OCI-LY1 (cell line): ENCODE measurements around the gene CCT3.
"Not testable (repeated sequence)": the region's sequence is repeated elsewhere in the genome, so short reads cannot be mapped to it uniquely, and the experiment has no call there.

Experiments used
- H2AFZ ChIP-seq: fragments of 200-600 bp; sonication (generic), shearing (Covaris generic); 2 replicates; pipeline ENCODE4 v1.6.0; 2014; ENCODE audit warnings: antibody characterized with exemption, mild to moderate bottlenecking, low read length
- H3F3A ChIP-seq: fragments of 200-600 bp; sonication (generic), shearing (Covaris generic); 2 replicates; pipeline ENCODE4 v1.6.0; 2014; ENCODE audit warnings: mild to moderate bottlenecking, antibody characterized with exemption, low read length, moderate library complexity; ENCODE audit not compliant: insufficient read depth
- H3K27ac ChIP-seq: fragments of 200-600 bp; sonication (generic); 2 replicates; pipeline ENCODE4 v1.5.1; 2014; ENCODE audit warnings: low read length, mixed run types, mild to moderate bottlenecking, low read depth; ENCODE audit not compliant: poor library complexity, severe bottlenecking
- H3K27me3 ChIP-seq: fragments of 200-600 bp; sonication (generic); 2 replicates; pipeline ENCODE4 v1.6.0; 2014; ENCODE audit warnings: antibody characterized with exemption, mild to moderate bottlenecking, low read length, moderate library complexity; ENCODE audit not compliant: insufficient read depth
- H3K36me3 ChIP-seq: fragments of 200-600 bp; sonication (generic); 2 replicates; pipeline ENCODE4 v1.6.1; 2014; ENCODE audit warnings: mild to moderate bottlenecking, antibody characterized with exemption, low read length, moderate library complexity, mixed read lengths; ENCODE audit not compliant: insufficient read depth
- H3K4me1 ChIP-seq: fragments of 200-600 bp; sonication (generic); 2 replicates; pipeline ENCODE4 v1.5.1; 2014; ENCODE audit warnings: mild to moderate bottlenecking, low read length, moderate library complexity; ENCODE audit not compliant: insufficient read depth, severe bottlenecking
- H3K4me2 ChIP-seq: fragments of 200-600 bp; sonication (generic), shearing (Covaris generic); 2 replicates; pipeline ENCODE4 v1.6.1; 2014; ENCODE audit warnings: low read length
- H3K4me3 ChIP-seq: fragments of 200-600 bp; sonication (generic); 2 replicates; pipeline ENCODE4 v1.5.1; 2014; ENCODE audit warnings: low read length, low read depth, mild to moderate bottlenecking, mixed read lengths; ENCODE audit not compliant: poor library complexity, severe bottlenecking
- H3K79me2 ChIP-seq: fragments of 200-600 bp; shearing (Covaris generic); 2 replicates; pipeline ENCODE4 v1.6.1; 2016; ENCODE audit warnings: mixed run types, low read length, mixed read lengths; ENCODE audit not compliant: insufficient read depth
- H3K9ac ChIP-seq: fragments of 200-600 bp; sonication (generic), shearing (Covaris generic); 2 replicates; pipeline ENCODE4 v1.6.1; 2014; ENCODE audit warnings: mild to moderate bottlenecking, low read length, mixed read lengths
- H3K9me2 ChIP-seq: fragments of 200-600 bp; sonication (generic), shearing (Covaris generic); 2 replicates; pipeline ENCODE4 v1.6.1; 2014; ENCODE audit warnings: low read depth, mild to moderate bottlenecking, low read length, mixed read lengths
- H3K9me3 ChIP-seq: fragments of 200-600 bp; shearing (Covaris generic); 2 replicates; pipeline ENCODE4 v1.6.1; 2014; ENCODE audit warnings: low read length, mixed read lengths
- H4K20me1 ChIP-seq: fragments of 200-600 bp; sonication (generic), shearing (Covaris generic); 2 replicates; pipeline ENCODE4 v1.6.0; 2016; ENCODE audit warnings: mild to moderate bottlenecking, low read length; ENCODE audit not compliant: insufficient read depth
- EZH2 ChIP-seq: fragments of 200-600 bp; sonication (generic), shearing (Covaris generic); IDR thresholded peaks from 2 replicates; pipeline ENCODE4 v1.8.0; 2017; ENCODE audit warnings: borderline replicate concordance, mixed run types, mild to moderate bottlenecking, antibody characterized with exemption, low read length, moderate library complexity, mixed read lengths
- TF ChIP-seq, protein P1 (sequence below): fragments of 200-600 bp; sonication (generic), shearing (Covaris generic); IDR thresholded peaks from 2 replicates; pipeline ENCODE4 v1.5.1; 2017; ENCODE audit warnings: mild to moderate bottlenecking, antibody characterized with exemption, low read length, moderate library complexity, mixed read lengths

The CCT3 gene

DNA sequence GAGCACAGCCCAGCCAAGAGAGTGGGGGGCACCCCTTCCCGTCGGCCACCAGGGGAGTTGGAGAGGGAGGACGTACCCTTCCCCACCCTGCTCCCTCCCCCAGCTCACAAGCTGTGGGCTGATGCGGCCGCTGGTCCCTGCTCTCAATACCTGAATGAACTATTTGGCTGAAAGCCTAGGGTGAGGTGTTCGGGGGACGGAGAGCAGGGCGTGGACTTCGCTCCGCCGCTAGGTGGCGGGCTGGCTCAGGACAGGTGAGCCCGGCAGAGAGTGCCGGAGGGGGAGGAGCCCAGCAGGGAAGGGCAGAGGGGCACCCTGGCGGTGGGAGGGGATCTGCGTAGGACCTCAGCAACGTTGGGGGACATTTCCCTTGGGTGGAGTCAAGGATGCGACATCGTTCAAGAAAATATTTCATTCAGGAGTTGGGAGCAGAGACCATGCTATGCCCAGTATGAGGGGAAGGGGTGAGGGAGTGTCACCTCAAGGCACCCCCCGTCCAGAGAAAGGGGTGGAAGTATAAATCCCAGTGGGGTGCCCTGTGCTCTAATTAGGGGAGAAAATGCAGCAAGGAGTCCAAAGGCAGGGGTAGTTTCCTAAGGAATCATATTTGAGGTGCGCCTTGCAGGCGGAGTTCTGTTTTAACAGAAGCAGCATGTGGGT is 18.9 kb upstream of the CCT3 start:
- Histone ChIP-seq H3K4me3 (no peak overlapping the region), H3K9me3 (no peaks in the 10 kb centered on the region), H3K27ac (no peak overlapping the region), H4K20me1 (no peaks in the 10 kb centered on the region), H3K9me2 (no peaks in the 10 kb centered on the region), H3F3A (no peaks in the 10 kb centered on the region), H3K36me3 (no peaks in the 10 kb centered on the region), H3K4me1 (peaks cover 5% of the 10 kb centered on the region), H3K27me3 (no peaks in the 10 kb centered on the region), H3K9ac (no peak overlapping the region), H2AFZ (no peak overlapping the region), H3K4me2 (peak overlapping the region; percentile 56), H3K79me2 (no peaks in the 10 kb centered on the region)
- TF ChIP-seq EZH2 = no peak
- TF ChIP-seq, protein P1, sequence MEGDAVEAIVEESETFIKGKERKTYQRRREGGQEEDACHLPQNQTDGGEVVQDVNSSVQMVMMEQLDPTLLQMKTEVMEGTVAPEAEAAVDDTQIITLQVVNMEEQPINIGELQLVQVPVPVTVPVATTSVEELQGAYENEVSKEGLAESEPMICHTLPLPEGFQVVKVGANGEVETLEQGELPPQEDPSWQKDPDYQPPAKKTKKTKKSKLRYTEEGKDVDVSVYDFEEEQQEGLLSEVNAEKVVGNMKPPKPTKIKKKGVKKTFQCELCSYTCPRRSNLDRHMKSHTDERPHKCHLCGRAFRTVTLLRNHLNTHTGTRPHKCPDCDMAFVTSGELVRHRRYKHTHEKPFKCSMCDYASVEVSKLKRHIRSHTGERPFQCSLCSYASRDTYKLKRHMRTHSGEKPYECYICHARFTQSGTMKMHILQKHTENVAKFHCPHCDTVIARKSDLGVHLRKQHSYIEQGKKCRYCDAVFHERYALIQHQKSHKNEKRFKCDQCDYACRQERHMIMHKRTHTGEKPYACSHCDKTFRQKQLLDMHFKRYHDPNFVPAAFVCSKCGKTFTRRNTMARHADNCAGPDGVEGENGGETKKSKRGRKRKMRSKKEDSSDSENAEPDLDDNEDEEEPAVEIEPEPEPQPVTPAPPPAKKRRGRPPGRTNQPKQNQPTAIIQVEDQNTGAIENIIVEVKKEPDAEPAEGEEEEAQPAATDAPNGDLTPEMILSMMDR = peak; percentile 99

DNA sequence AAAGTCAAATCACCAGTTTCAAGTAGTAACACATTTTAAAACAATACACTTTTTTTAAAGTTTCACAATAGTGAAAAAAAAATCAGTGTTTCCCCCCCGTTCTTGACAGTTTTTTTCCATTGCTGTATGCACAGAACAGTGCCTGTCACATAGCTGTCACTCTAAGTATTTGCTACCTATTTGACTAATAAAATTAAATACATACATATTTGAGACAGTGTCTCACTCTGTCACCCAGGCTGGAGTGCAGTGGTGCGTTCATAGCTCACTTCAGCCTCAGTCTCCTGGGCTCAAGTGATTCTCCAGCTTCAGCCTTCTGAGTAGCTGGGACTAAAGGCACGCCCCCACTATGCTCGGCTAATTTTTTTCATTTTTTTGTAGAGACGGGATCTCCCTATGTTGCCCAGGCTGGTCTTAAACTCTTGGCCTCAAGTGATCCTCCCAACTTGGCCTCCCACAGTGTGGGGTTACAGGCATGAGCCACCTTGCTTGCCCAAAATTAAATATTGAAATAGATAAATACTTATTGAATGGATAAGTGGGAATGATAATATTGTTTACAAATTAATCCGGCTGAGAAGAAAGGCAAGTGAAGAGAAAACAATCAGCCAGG is 18.3 kb upstream of the CCT3 start:
- no peaks in the 10 kb centered on the region for H3K79me2 ChIP-seq
- H3K4me3 ChIP-seq = no peak overlapping the region
- H3K27me3 ChIP-seq = no peaks in the 10 kb centered on the region
- peaks cover 5% of the 10 kb centered on the region for H3K4me1 ChIP-seq
- no peaks in the 10 kb centered on the region for H3K9me3 ChIP-seq
- H2AFZ ChIP-seq = no peak overlapping the region
- H3K36me3 ChIP-seq = no peaks in the 10 kb centered on the region
- no peak overlapping the region for H3K4me2 ChIP-seq
- no peaks in the 10 kb centered on the region for H3F3A ChIP-seq
- no peaks in the 10 kb centered on the region for H4K20me1 ChIP-seq
- TF ChIP-seq, protein P1 = no peak
- no peak for TF ChIP-seq EZH2
- H3K9ac ChIP-seq = no peak overlapping the region
- H3K27ac ChIP-seq = no peak overlapping the region
- H3K9me2 ChIP-seq = no peaks in the 10 kb centered on the region

DNA sequence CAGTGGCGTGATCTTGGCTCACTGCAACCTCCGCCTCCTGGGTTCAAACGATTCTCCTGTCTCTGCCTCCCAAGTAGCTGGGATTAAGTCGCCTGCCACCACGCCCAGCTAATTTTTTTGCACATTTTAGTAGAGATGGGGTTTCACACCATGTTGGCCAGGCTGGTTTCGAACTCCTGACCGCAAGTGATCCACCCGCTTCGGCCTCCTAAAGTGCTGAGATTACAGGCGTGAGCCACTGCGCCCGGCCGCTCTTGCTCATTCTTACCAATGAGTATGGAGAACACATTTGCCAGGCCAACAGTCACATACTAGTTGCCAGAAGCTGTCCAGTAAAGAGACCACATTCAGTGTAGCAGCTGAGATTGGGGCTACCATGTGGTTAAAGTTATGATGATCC is 14.4 kb upstream of the CCT3 start:
- not testable (repeated sequence) for H3K9me2 ChIP-seq, H3K36me3 ChIP-seq, H3F3A ChIP-seq, H3K4me1 ChIP-seq, H3K79me2 ChIP-seq, H3K27me3 ChIP-seq, H4K20me1 ChIP-seq, H2AFZ ChIP-seq, H3K4me3 ChIP-seq, H3K9ac ChIP-seq, H3K9me3 ChIP-seq, H3K4me2 ChIP-seq, H3K27ac ChIP-seq

DNA sequence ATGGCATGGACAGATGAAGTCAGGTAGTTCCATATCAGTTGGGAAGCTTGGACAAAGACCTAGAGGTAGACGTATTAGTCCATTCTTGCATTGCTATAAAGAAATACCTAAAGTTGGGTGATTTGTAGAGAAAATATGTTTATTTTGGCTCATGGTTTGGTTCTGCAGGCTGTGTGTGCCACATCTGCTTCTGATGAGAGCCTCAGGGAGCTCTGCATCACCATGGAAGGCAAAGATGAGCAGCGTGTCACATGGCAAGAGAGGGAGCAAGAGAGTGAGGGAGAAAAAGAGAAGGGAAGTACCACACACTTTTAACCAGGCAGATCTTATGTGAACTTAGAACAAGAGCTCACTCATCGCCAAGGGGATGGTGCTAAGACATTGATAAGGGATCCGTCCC is 9.2 kb upstream of the CCT3 start:
- 0 out of 2 replicates have a peak, but pooled peaks cover 14% of the 10 kb centered on the region for H3K27me3 ChIP-seq
- no peak for TF ChIP-seq EZH2
- TF ChIP-seq, protein P1 = no peak
- H4K20me1 ChIP-seq = no peaks in the 10 kb centered on the region
- no peak overlapping the region for H3K4me2 ChIP-seq
- no peaks in the 10 kb centered on the region for H3F3A ChIP-seq
- H3K36me3 ChIP-seq = no peaks in the 10 kb centered on the region
- no peaks in the 10 kb centered on the region for H3K9me3 ChIP-seq
- H3K9ac ChIP-seq = no peak overlapping the region
- H2AFZ ChIP-seq = no peak overlapping the region
- no peak overlapping the region for H3K27ac ChIP-seq
- no peak overlapping the region for H3K4me3 ChIP-seq
- H3K9me2 ChIP-seq = no peaks in the 10 kb centered on the region
- H3K79me2 ChIP-seq = no peaks in the 10 kb centered on the region
- no peaks in the 10 kb centered on the region for H3K4me1 ChIP-seq
